Measurements from ENCODE around the gene MMAB. TPM values are rescaled to one million over a fixed set of nuclear protein-coding genes. Genes with fewer than 3 reads are reported as not detected.

The MMAB gene
- polyA plus RNA-seq, 1 donor: 25.5 TPM

- no peak for DNase-seq
Observed at GRCh38 chr12:109535231-109535862, 38.0 kb downstream of the MMAB start.

GRCh38 chr12:109534456-109534855 lies 38.8 kb downstream of the MMAB start:
- DNase-seq: no peak

GRCh38 chr12:109533487-109533740 lies 39.9 kb downstream of the MMAB start:
- DNase-seq: no peak

- no peak for DNase-seq
Observed at GRCh38 chr12:109532721-109533486, 40.4 kb downstream of the MMAB start.

- no peak for DNase-seq
Observed at GRCh38 chr12:109531411-109531810, 41.9 kb downstream of the MMAB start.

- no peak for DNase-seq
Observed at GRCh38 chr12:109529691-109530640, 43.3 kb downstream of the MMAB start.

GRCh38 chr12:109527489-109528123 lies 45.7 kb downstream of the MMAB start:
- no peak for DNase-seq

GRCh38 chr12:109525279-109525585 lies 48.1 kb downstream of the MMAB start:
- DNase-seq: no peak

GRCh38 chr12:109524466-109525278 lies 48.6 kb downstream of the MMAB start:
- DNase-seq: no peak

GRCh38 chr12:109523504-109523903 lies 49.8 kb downstream of the MMAB start:
- DNase-seq: no peak

GRCh38 chr12:109523071-109523470 lies 50.2 kb downstream of the MMAB start:
- DNase-seq: no peak

- no peak for DNase-seq
Observed at GRCh38 chr12:109521831-109522230, 51.5 kb downstream of the MMAB start.

GRCh38 chr12:109519787-109520186 lies 53.5 kb downstream of the MMAB start:
- no peak for DNase-seq

GRCh38 chr12:109518820-109519665 lies 54.3 kb downstream of the MMAB start:
- peak; percentile 29 for DNase-seq

GRCh38 chr12:109517619-109518018 lies 55.7 kb downstream of the MMAB start:
- DNase-seq: no peak

GRCh38 chr12:109513977-109514376 lies 59.3 kb downstream of the MMAB start:
- DNase-seq: no peak

- no peak for DNase-seq
Observed at GRCh38 chr12:109513051-109513450, 60.3 kb downstream of the MMAB start.

- no peak for DNase-seq
Observed at GRCh38 chr12:109512608-109513007, 60.7 kb downstream of the MMAB start.

GRCh38 chr12:109510196-109510595 lies 63.1 kb downstream of the MMAB start:
- no peak for DNase-seq

GRCh38 chr12:109504068-109504467 lies 69.2 kb downstream of the MMAB start:
- DNase-seq: no peak

All from hindlimb muscle (tissue), 1 donor.